ENCODE measurements around the gene KLHL22. TPM values are rescaled to one million over a fixed set of nuclear protein-coding genes. Genes with fewer than 3 reads are reported as not detected.

KLHL22 gene
- total RNA-seq, 1 donor from 2014 or later, result 16.1 TPM

DNA sequence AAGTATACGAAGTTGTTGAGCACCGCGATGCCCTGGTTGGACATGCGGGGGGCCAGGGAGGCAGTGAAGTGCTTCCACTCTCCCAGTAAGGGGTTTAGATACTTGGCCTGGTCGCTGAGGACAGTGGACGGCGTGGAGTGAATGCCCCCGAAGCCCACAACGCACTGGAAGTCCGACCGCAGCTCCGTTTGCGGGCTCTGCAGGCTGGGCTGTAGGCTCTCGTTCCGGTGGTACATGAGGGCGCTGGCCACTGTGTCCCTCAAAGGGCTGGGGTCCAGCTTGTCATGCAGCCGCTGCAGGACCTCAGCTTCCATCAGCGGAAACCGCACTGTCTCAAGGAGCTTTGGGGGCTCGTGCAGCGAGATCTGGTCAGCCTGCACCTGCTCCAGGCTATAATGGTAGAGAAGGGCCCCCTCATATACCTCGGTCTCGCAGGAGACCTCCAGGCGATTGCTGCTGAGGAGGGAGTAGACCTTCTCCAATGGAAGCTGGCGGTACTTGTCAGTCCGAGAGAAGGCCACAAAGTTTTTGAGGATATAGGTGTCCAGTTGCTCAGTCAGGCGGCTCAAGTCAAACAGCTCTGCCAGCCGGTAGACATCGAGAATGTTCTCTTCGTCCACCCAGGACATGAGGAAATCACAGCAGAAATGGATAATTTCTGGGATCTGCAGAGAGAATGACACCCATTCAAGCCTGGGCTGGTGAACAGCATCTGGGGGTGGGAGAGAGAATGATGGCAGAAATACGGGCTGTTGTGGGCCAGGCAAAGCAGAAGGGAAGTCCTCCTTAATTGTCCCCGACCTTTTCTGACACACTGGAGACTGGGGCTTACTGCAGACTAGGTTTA is 30.5 kb downstream of the KLHL22 start:
- TF ChIP-seq, protein P1, sequence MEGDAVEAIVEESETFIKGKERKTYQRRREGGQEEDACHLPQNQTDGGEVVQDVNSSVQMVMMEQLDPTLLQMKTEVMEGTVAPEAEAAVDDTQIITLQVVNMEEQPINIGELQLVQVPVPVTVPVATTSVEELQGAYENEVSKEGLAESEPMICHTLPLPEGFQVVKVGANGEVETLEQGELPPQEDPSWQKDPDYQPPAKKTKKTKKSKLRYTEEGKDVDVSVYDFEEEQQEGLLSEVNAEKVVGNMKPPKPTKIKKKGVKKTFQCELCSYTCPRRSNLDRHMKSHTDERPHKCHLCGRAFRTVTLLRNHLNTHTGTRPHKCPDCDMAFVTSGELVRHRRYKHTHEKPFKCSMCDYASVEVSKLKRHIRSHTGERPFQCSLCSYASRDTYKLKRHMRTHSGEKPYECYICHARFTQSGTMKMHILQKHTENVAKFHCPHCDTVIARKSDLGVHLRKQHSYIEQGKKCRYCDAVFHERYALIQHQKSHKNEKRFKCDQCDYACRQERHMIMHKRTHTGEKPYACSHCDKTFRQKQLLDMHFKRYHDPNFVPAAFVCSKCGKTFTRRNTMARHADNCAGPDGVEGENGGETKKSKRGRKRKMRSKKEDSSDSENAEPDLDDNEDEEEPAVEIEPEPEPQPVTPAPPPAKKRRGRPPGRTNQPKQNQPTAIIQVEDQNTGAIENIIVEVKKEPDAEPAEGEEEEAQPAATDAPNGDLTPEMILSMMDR (IDR thresholded peaks at IDR 0.05; ENCODE audit: borderline replicate concordance), result no peak
- Histone ChIP-seq H3K27me3 (ENCODE audit: low read depth) (no peaks in the 10 kb centered on the region), H3K4me1 (peaks cover 25% of the 10 kb centered on the region), H3K9me3 (replicated peaks) (no peaks in the 10 kb centered on the region), H3K27ac (replicated peaks) (no peak overlapping the region), H3K36me3 (peaks cover 26% of the 10 kb centered on the region), H3K4me3 (no peak overlapping the region)
- DNase-seq, result no peak
- intact Hi-C loops (cut with micrococcal nuclease), result no loop called here

- TF ChIP-seq, protein P1 (IDR thresholded peaks at IDR 0.05; ENCODE audit: borderline replicate concordance), result no peak
- Histone ChIP-seq H3K36me3 (peaks cover 21% of the 10 kb centered on the region), H3K27me3 (ENCODE audit: low read depth) (no peaks in the 10 kb centered on the region), H3K9me3 (replicated peaks) (no peaks in the 10 kb centered on the region), H3K4me1 (peaks cover 25% of the 10 kb centered on the region), H3K4me3 (no peak overlapping the region), H3K27ac (replicated peaks) (peak overlapping the region; percentile 5)
- DNase-seq, result no peak
- intact Hi-C loops (cut with micrococcal nuclease), result no loop called here
Observed at GRCh38 chr22:20464096-20464614, 31.4 kb downstream of the KLHL22 start.

DNA sequence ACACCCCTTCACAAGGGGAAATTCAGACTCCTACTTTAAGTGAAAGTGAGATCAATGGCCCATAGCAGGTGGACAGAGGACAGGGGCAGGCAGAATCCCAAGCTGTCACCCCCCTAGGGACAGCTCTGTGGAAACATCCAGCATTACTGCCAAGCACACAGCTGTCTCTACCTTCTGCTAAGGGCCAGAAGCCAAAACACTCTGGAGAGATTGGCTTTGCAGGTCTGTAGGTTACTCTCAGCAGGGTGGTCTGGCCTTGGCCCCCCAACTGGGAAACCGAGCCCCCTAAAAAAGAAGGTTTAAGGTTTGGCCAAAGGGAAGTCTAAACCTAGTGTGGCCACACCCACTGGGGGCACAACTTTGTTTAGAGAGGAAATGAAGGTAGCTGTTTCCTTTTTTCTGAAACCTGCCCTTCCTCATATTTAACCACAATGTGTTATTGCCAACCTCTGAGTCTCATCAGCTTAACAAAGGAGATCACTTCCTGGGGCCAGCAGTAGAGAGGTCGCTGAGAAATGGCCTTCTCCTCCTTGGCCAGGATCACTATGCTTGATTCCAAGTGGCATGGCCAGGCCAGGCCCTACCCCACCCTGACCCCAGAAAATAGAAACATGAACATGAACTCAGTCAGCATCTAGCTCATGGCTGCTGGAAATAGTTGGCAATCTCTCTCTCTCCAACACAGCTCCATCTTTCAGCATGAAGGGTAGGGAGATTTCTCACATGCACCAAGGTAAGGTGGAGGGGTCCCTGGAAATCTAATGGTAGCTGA is 32.1 kb downstream of the KLHL22 start:
- TF ChIP-seq, protein P1 (IDR thresholded peaks at IDR 0.05; ENCODE audit: borderline replicate concordance), result no peak
- Histone ChIP-seq H3K4me1 (peaks cover 25% of the 10 kb centered on the region), H3K27ac (replicated peaks) (peak overlapping the region; percentile 5), H3K4me3 (no peak overlapping the region), H3K36me3 (peaks cover 25% of the 10 kb centered on the region), H3K27me3 (ENCODE audit: low read depth) (no peaks in the 10 kb centered on the region), H3K9me3 (replicated peaks) (no peaks in the 10 kb centered on the region)
- intact Hi-C loops (cut with micrococcal nuclease), result no loop called here
- DNase-seq, result no peak

- no peak for DNase-seq
- Histone ChIP-seq H3K4me1 (peaks cover 21% of the 10 kb centered on the region), H3K9me3 (replicated peaks) (no peaks in the 10 kb centered on the region), H3K27me3 (ENCODE audit: low read depth) (no peaks in the 10 kb centered on the region), H3K36me3 (peaks cover 28% of the 10 kb centered on the region), H3K4me3 (no peak overlapping the region), H3K27ac (replicated peaks) (no peak overlapping the region)
- intact Hi-C loops (cut with micrococcal nuclease), result loop anchor here (5.0 kb wide), 1 partner anchor 43 kb away; no protein-coding TSS in a partner anchor
- TF ChIP-seq, protein P1 (IDR thresholded peaks at IDR 0.05; ENCODE audit: borderline replicate concordance), result no peak
Observed at GRCh38 chr22:20459862-20460261, 35.7 kb downstream of the KLHL22 start.

DNA sequence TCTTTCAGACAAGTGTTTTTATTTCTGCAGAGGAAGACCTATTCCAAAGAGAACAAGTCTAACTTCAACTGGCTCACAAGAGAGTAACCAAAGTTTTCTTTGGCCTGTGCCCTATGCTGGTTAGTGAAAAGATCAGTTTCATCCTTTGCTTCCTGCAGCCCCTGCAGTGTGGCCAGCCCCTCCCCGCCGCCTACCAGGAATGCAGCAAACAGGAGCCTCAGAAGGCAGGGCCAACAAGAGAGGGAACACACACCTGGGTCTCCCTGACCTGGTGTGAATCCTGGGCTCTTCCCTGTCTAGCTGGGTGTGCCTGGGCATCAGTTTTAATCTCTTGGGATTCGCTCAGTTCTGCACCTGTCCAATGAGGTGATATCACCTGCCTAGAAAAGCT is 36.4 kb downstream of the KLHL22 start:
- Histone ChIP-seq H3K27ac (replicated peaks) (no peak overlapping the region), H3K36me3 (peaks cover 21% of the 10 kb centered on the region)

More for the DNA sequence above, 36.4 kb downstream of the KLHL22 start:
- H3K9me3 ChIP-seq (replicated peaks), result no peaks in the 10 kb centered on the region
- no peak for DNase-seq
- H3K27me3 ChIP-seq (ENCODE audit: low read depth), result no peaks in the 10 kb centered on the region
- no peak overlapping the region for H3K4me3 ChIP-seq
- H3K4me1 ChIP-seq, result peaks cover 18% of the 10 kb centered on the region
- intact Hi-C loops (cut with micrococcal nuclease), result loop anchor here (5.0 kb wide), 1 partner anchor 42 kb away; no protein-coding TSS in a partner anchor
- TF ChIP-seq, protein P1 (IDR thresholded peaks at IDR 0.05; ENCODE audit: borderline replicate concordance), result no peak

All from left ventricle myocardium inferior (tissue), 1 donor.